B cell (primary cell): ENCODE data around the gene MRPL10. TPM values are rescaled to one million over a fixed set of nuclear protein-coding genes. Genes with fewer than 3 reads are reported as not detected.
A peak's percentile ranks its signal among the peaks of the same experiment; 100 is the strongest.

ENCODE experiments used
- ATAC-seq: fragments of 200-7000 bp; cut with Tn5 transposase; one replicate; pipeline ENCODE4 v1.10.0; 2021; ENCODE audit warnings: low read depth, mild to moderate bottlenecking, moderate number of reproducible peaks, moderate library complexity
- CTCF ChIA-PET: fragments of 350-600 bp; sonication (Branson Sonifier 250); formaldehyde crosslinking; loops from one replicate; lab custom pipeline; 2021; ENCODE audit warnings: antibody characterized with exemption, inconsistent platforms; lab: Charles Lee
- POLR2A ChIA-PET: fragments of 350-600 bp; sonication (Branson Sonifier 250); formaldehyde crosslinking; loops from one replicate; lab custom pipeline; 2021; ENCODE audit warnings: antibody characterized with exemption; lab: Charles Lee
- DNase-seq: peaks from one replicate; pipeline ENCODE4 v3.0.0; 2013
- H2AFZ ChIP-seq: 2 replicates; pipeline ENCODE4 v1.6.1; 2012; ENCODE audit warnings: mild to moderate bottlenecking, low read depth, low read length; ENCODE audit not compliant: insufficient read depth, poor library complexity, severe bottlenecking
- H3K27ac ChIP-seq, 2 donors: 1 replicate in 1 of 2; 2 replicates in 1 of 2; pipeline ENCODE4 v1.5.1; 2012 to 2013; ENCODE audit warnings: low read length in 2 of 2, mild to moderate bottlenecking in 2 of 2, moderate library complexity in 1 of 2
- H3K27me3 ChIP-seq, 4 experiments: fragments of 200-600 bp in 1 of 4; sonication (generic) in 1 of 4; replicated peaks in 1 of 4; 1 replicate in 2 of 4; 2 replicates in 2 of 4; pipeline versions ENCODE4 v1.6.1 to v1.7.0; 2013 to 2016; ENCODE audit warnings: low read length in 3 of 4, mild to moderate bottlenecking in 2 of 4, mixed read lengths in 1 of 4, moderate library complexity in 1 of 4; ENCODE audit not compliant: insufficient read depth in 4 of 4, control insufficient read depth in 3 of 4; ENCODE audit errors: control extremely low read depth in 1 of 4
- H3K36me3 ChIP-seq, 2 experiments: replicated peaks in 1 of 2; 1 replicate in 1 of 2; 2 replicates in 1 of 2; pipeline versions ENCODE4 v1.6.1 to v1.7.1; 2013; ENCODE audit warnings: low read length in 1 of 2; ENCODE audit not compliant: insufficient read depth in 2 of 2, control insufficient read depth in 1 of 2; ENCODE audit errors: control extremely low read depth in 1 of 2, extremely low read depth in 1 of 2
- H3K4me1 ChIP-seq, 2 donors: fragments of 200-600 bp in 1 of 2; sonication (generic) in 1 of 2; 1 replicate in 1 of 2; 2 replicates in 1 of 2; pipeline versions ENCODE4 v1.5.1 to v1.6.1; 2013 to 2017; ENCODE audit warnings: low read length in 2 of 2; ENCODE audit not compliant: control insufficient read depth in 2 of 2, insufficient read depth in 2 of 2
- H3K4me2 ChIP-seq: replicated peaks from 2 replicates; pipeline ENCODE3; 2012; ENCODE audit warnings: mild to moderate bottlenecking, low read depth, low read length; ENCODE audit not compliant: poor library complexity, severe bottlenecking
- H3K4me3 ChIP-seq, 5 experiments: fragments of 200-600 bp in 1 of 5; sonication (generic) in 1 of 5; 1 replicate in 3 of 5; 2 replicates in 2 of 5; pipeline versions ENCODE4 v1.5.1 to v1.7.0; 2011 to 2016; ENCODE audit warnings: low read length in 4 of 5, mild to moderate bottlenecking in 4 of 5, low read depth in 2 of 5, control low read depth in 1 of 5, moderate library complexity in 1 of 5; ENCODE audit not compliant: insufficient read depth in 1 of 5; ENCODE audit errors: control extremely low read depth in 1 of 5, extremely low read depth in 1 of 5
- H3K79me2 ChIP-seq: fragments of 200-600 bp; sonication (generic); one replicate; pipeline ENCODE4 v1.6.0; 2016; ENCODE audit warnings: low read length; ENCODE audit not compliant: control insufficient read depth, insufficient read depth
- H3K9ac ChIP-seq: fragments of 200-600 bp; sonication (generic); 2 replicates; pipeline ENCODE4 v1.6.1; 2017; ENCODE audit warnings: mild to moderate bottlenecking, low read length, moderate library complexity
- H3K9me3 ChIP-seq, 3 donors: one replicate each; pipeline versions ENCODE4 v1.6.1 to v1.7.1; 2013; ENCODE audit warnings: low read length in 2 of 3; ENCODE audit not compliant: control insufficient read depth in 2 of 3, insufficient read depth in 1 of 3; ENCODE audit errors: control extremely low read depth in 1 of 3
- H4K20me1 ChIP-seq: 2 replicates; pipeline ENCODE4 v1.6.0; 2012; ENCODE audit warnings: mild to moderate bottlenecking, low read length; ENCODE audit not compliant: insufficient read depth, control insufficient read depth, poor library complexity, severe bottlenecking
- H3K27ac Mint-ChIP-seq: one replicate; pipeline ENCODE4 v1.8.0; 2021; ENCODE audit warnings: mixed read lengths
- H3K27me3 Mint-ChIP-seq: one replicate; pipeline ENCODE4 v1.8.0; 2021; ENCODE audit warnings: mixed read lengths
- H3K4me1 Mint-ChIP-seq: one replicate; pipeline ENCODE4 v1.8.0; 2021; ENCODE audit warnings: mixed read lengths
- H3K4me3 Mint-ChIP-seq: one replicate; pipeline ENCODE4 v1.8.0; 2021; ENCODE audit warnings: mixed read lengths
- H3K9me3 Mint-ChIP-seq: one replicate; pipeline ENCODE4 v1.8.0; 2022; ENCODE audit warnings: mixed read lengths; ENCODE audit not compliant: insufficient read depth
- CTCF ChIP-seq: fragments of 200-600 bp; IDR thresholded peaks from one replicate; pipeline ENCODE4 v1.8.0; 2022; ENCODE audit warnings: antibody characterized with exemption, mild to moderate bottlenecking
- EZH2 ChIP-seq: IDR thresholded peaks from 2 replicates; pipeline ENCODE4 v1.6.1; 2012; ENCODE audit warnings: borderline replicate concordance, low read depth, mild to moderate bottlenecking, moderate library complexity, low read length; ENCODE audit not compliant: insufficient read depth, poor library complexity, severe bottlenecking
- WGBS: methylation state at CpG from one replicate; pipeline ENCODE4 v1.1.5; 2013; ENCODE audit warnings: missing lambda C conversion rate; ENCODE audit not compliant: insufficient coverage; 5-methylcytosine and 5-hydroxymethylcytosine counted together
- intact Hi-C: fragments of 100-400 bp; cut with micrococcal nuclease; formaldehyde crosslinking; loops from one replicate; pipeline ENCODE4 v1.10.0; 2022
- polyA plus RNA-seq: library from polyadenylated mRNA; depleted of rRNA; stranded (reverse); fragments of >200 nt; gene quantifications from 2 replicates; pipeline ENCODE4 v1.2.3, GENCODE V29; 2012
- total RNA-seq, 2 donors: library from RNA; stranded (reverse); fragments of 120-200 nt in 1 of 2; gene quantifications; 1 replicate in 1 of 2; 2 replicates in 1 of 2; pipeline versions ENCODE4 v1.2.3 to v1.2.4, GENCODE V29; 2013 to 2022

MRPL10 gene
- total and polyA plus RNA-seq, 2 donors (not counting 1 experiment from before 2014, with no cell fraction given): 34.8 to 39.4 TPM

DNA sequence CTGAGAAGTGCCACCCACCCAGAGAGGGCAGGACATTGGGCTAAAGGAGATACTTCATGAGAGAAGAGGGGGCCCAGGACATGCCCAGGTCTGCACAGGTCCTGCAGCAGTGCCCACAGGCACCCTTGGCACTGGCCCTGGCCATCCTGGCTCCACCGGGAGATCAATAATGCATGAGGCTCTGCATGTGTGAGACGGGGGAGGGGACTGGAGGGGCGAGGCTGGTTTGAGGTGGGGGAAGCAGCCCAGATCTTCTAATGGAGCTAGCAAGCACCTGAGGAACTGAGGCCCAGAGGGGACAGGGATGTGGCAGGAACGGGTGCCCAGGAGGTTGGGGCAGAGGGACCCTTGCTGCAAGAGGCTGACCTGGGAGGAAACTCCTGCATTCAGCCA lies 10.3 kb downstream of the MRPL10 start:
- ChIA-PET CTCF (interaction anchor here (0.6 to 1.2 kb wide), 5 partner anchors 14 to 288 kb away, joined by 3 to 7 read pairs (median 3); no protein-coding TSS in a partner anchor), POLR2A (interaction anchor here (0.9 to 2.3 kb wide), 2 partner anchors 10 to 74 kb away, joined by 3 to 13 read pairs; partner anchors contain the start of genes LRRC46 and MRPL10)
- Mint-ChIP-seq H3K9me3 (no peaks in the 10 kb centered on the region), H3K27ac (peak overlapping the region; percentile 87), H3K4me1 (peaks cover 27% of the 10 kb centered on the region), H3K27me3 (no peaks in the 10 kb centered on the region), H3K4me3 (peak overlapping the region; percentile 97)
- ATAC-seq: no peak
- H2AFZ ChIP-seq: peak overlapping the region; percentile 76
- H3K4me3 ChIP-seq: peak overlapping the region; percentile 36 to 92 (median 83)
- H3K27me3 ChIP-seq: no peaks in the 10 kb centered on the region
- peak overlapping the region; percentile 92 for H3K4me2 ChIP-seq
- H3K36me3 ChIP-seq: peaks cover 1 to 51% of the 10 kb centered on the region in 2 experiments
- peaks cover 16 to 23% of the 10 kb centered on the region in 2 donors for H3K4me1 ChIP-seq
- no peaks in the 10 kb centered on the region for H3K9me3 ChIP-seq
- no peak for TF ChIP-seq EZH2
- TF ChIP-seq CTCF: no peak
- peak overlapping the region; percentile 86 for H3K9ac ChIP-seq
- H3K79me2 ChIP-seq: peaks cover 11% of the 10 kb centered on the region
- WGBS: 27% methylated on average over 4 of the region's 4 CpGs
- H4K20me1 ChIP-seq: no peaks in the 10 kb centered on the region
- H3K27ac ChIP-seq: peak overlapping the region; percentile 51 to 72
- no peak for DNase-seq
- intact Hi-C loops: loop anchor here (1.0 kb wide), 1 partner anchor 10 kb away; the partner anchor contains the start of genes LRRC46 and MRPL10

DNA sequence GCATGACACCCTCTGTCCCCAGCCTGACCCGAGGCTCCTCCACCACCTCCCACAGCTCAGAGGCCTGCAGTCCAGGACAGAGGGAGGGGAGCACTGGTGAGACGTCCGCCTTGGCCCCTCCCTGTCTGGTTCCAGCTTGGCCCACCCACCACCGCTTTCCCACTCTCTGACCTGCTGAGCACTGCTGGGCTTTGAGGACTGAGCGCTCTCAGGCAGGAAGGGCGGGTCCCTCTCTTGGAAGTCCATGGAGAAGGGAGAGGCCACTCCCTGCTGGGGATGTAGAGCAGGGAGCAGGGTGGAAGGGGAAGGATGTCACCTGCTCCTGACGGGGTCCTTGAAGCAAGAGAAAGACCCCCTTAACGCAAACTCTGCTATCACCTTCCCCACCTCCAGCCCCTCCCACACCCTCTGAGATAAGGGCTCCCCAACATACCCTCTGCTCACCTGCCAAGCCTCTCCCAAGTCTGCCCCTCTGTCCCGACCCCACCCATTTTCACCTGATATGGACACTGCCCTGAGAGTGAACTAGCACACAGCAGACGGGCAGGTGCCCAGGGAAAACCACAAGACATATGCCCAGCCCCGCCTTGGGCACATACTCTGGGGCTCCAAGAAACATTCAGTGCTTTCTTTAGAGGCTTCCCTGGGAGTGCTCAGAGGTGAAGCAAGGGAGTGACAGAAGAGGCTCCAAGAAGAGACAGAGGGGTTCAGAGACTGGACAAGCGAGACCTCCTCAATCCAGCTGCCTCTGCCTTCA lies 11.1 kb downstream of the MRPL10 start:
- Histone ChIP-seq H3K9ac (peak overlapping the region; percentile 86), H2AFZ (no peak overlapping the region), H4K20me1 (no peaks in the 10 kb centered on the region), H3K4me3 (no peak overlapping the region), H3K27ac (peak overlapping the region in 1 of 2 donors; percentile 72), H3K4me1 (peaks cover 16 to 23% of the 10 kb centered on the region in 2 donors), H3K36me3 (peaks cover 0 to 52% of the 10 kb centered on the region in 2 experiments), H3K79me2 (peaks cover 11% of the 10 kb centered on the region), H3K4me2 (peak overlapping the region; percentile 92), H3K27me3 (no peaks in the 10 kb centered on the region), H3K9me3 (no peaks in the 10 kb centered on the region)
- peak overlapping the region; percentile 97 for H3K4me3 Mint-ChIP-seq
- DNase-seq (no peak), ATAC-seq (no peak)
- no peak for TF ChIP-seq CTCF
- no peak for TF ChIP-seq EZH2
- 91% methylated on average over 7 of the region's 12 CpGs for WGBS
- ChIA-PET POLR2A (no interaction called here), CTCF (no interaction called here)
- H3K27ac Mint-ChIP-seq: peak overlapping the region; percentile 87
- intact Hi-C loops: no loop called here
- H3K9me3 Mint-ChIP-seq: no peaks in the 10 kb centered on the region
- H3K27me3 Mint-ChIP-seq: no peaks in the 10 kb centered on the region
- H3K4me1 Mint-ChIP-seq: peaks cover 27% of the 10 kb centered on the region
